CD14-positive monocyte (primary cell): ENCODE data around the gene RASGRF2. TPM values are rescaled to one million over a fixed set of nuclear protein-coding genes. Genes with fewer than 3 reads are reported as not detected.
"Not testable (repeated sequence)": the region's sequence is repeated elsewhere in the genome, so short reads cannot be mapped to it uniquely, and the experiment has no call there.

Experiments used
- DNase-seq, 3 donors: peaks; one replicate each; pipeline ENCODE4 v3.0.0-alpha.2; 2011 to 2022
- H2AFZ ChIP-seq: 2 replicates; pipeline ENCODE4 v1.6.0; 2012; ENCODE audit warnings: mild to moderate bottlenecking, low read depth, low read length, inconsistent platforms; ENCODE audit not compliant: insufficient read depth, poor library complexity, severe bottlenecking
- H3K27ac ChIP-seq, 2 donors: 1 replicate in 1 of 2; 2 replicates in 1 of 2; pipeline ENCODE4 v1.5.1; 2012 to 2013; ENCODE audit warnings: low read length in 2 of 2, control low read depth in 1 of 2, inconsistent platforms in 1 of 2, low read depth in 1 of 2, mild to moderate bottlenecking in 1 of 2
- H3K27me3 ChIP-seq, 2 donors: one replicate each; pipeline versions ENCODE4 v1.6.0 to v1.6.1; 2011 to 2013; ENCODE audit warnings: low read length in 2 of 2; ENCODE audit not compliant: control insufficient read depth in 2 of 2, insufficient read depth in 2 of 2
- H3K36me3 ChIP-seq, 2 donors: replicated peaks in 1 of 2; 1 replicate in 1 of 2; 2 replicates in 1 of 2; pipeline versions ENCODE4 v1.5.1 to v1.6.1; 2012 to 2013; ENCODE audit warnings: low read length in 2 of 2, control low read depth in 1 of 2, inconsistent platforms in 1 of 2, mild to moderate bottlenecking in 1 of 2; ENCODE audit not compliant: insufficient read depth in 2 of 2, control insufficient read depth in 1 of 2
- H3K4me1 ChIP-seq, 2 donors: 1 replicate in 1 of 2; 2 replicates in 1 of 2; pipeline versions ENCODE4 v1.5.1 to v1.6.1; 2012 to 2013; ENCODE audit warnings: low read length in 2 of 2, control low read depth in 1 of 2, inconsistent platforms in 1 of 2, mild to moderate bottlenecking in 1 of 2, moderate library complexity in 1 of 2; ENCODE audit not compliant: insufficient read depth in 2 of 2, control insufficient read depth in 1 of 2
- H3K4me2 ChIP-seq: replicated peaks from 2 replicates; pipeline ENCODE3; 2012; ENCODE audit warnings: low read length, moderate library complexity, mild to moderate bottlenecking; ENCODE audit not compliant: poor library complexity, severe bottlenecking; ENCODE audit errors: extremely low read depth
- H3K4me3 ChIP-seq, 3 experiments: fragments of 200-600 bp in 1 of 3; sonication (generic) in 1 of 3; replicated peaks in 1 of 3; 1 replicate in 2 of 3; 2 replicates in 1 of 3; pipeline ENCODE4 v1.5.1; 2011 to 2013; ENCODE audit warnings: low read length in 3 of 3, mild to moderate bottlenecking in 3 of 3, control low read depth in 2 of 3, low read depth in 2 of 3, inconsistent platforms in 1 of 3, moderate library complexity in 1 of 3
- H3K79me2 ChIP-seq: 2 replicates; pipeline ENCODE4 v1.6.0; 2012; ENCODE audit warnings: mild to moderate bottlenecking, control low read depth, inconsistent platforms, low read length, moderate library complexity; ENCODE audit not compliant: insufficient read depth
- H3K9ac ChIP-seq: 2 replicates; pipeline ENCODE4 v1.6.0; 2017; ENCODE audit warnings: low read length, mild to moderate bottlenecking; ENCODE audit not compliant: insufficient read depth, poor library complexity, severe bottlenecking
- H3K9me3 ChIP-seq, 2 donors: replicated peaks in 1 of 2; 1 replicate in 1 of 2; 2 replicates in 1 of 2; pipeline versions ENCODE4 v1.5.1 to v1.6.1; 2012 to 2013; ENCODE audit warnings: low read length in 2 of 2, control low read depth in 1 of 2; ENCODE audit not compliant: control insufficient read depth in 1 of 2, insufficient read depth in 1 of 2
- H4K20me1 ChIP-seq: 2 replicates; pipeline ENCODE4 v1.6.0; 2012; ENCODE audit warnings: mild to moderate bottlenecking, low read length, control low read depth, moderate library complexity; ENCODE audit not compliant: insufficient read depth
- H3K27ac Mint-ChIP-seq, 7 donors: one replicate each; pipeline ENCODE4 v1.8.0; 2020; ENCODE audit warnings: mild to moderate bottlenecking in 7 of 7, mixed read lengths in 7 of 7, moderate library complexity in 6 of 7, inconsistent platforms in 2 of 7
- H3K27me3 Mint-ChIP-seq, 3 donors: one replicate each; pipeline ENCODE4 v1.8.0; 2021 to 2022; ENCODE audit warnings: low read depth in 3 of 3, mild to moderate bottlenecking in 3 of 3, mixed read lengths in 3 of 3, moderate library complexity in 3 of 3, inconsistent platforms in 1 of 3
- H3K36me3 Mint-ChIP-seq, 2 donors: one replicate each; pipeline ENCODE4 v1.8.0; 2020; ENCODE audit warnings: mixed read lengths in 2 of 2, inconsistent platforms in 1 of 2, mild to moderate bottlenecking in 1 of 2
- H3K4me1 Mint-ChIP-seq: one replicate; pipeline ENCODE4 v1.8.0; 2020; ENCODE audit warnings: mild to moderate bottlenecking, mixed read lengths
- H3K4me3 Mint-ChIP-seq, 2 donors: one replicate each; pipeline ENCODE4 v1.8.0; 2020; ENCODE audit warnings: mild to moderate bottlenecking in 2 of 2, mixed read lengths in 2 of 2, moderate library complexity in 1 of 2
- H3K9me3 Mint-ChIP-seq, 7 donors: one replicate each; pipeline ENCODE4 v1.8.0; 2020 to 2022; ENCODE audit warnings: mixed read lengths in 7 of 7, mild to moderate bottlenecking in 6 of 7, moderate library complexity in 6 of 7, inconsistent platforms in 2 of 7
- WGBS: methylation state at CpG from one replicate; pipeline ENCODE4 v1.1.5; 2013; ENCODE audit warnings: missing lambda C conversion rate; ENCODE audit not compliant: insufficient coverage; 5-methylcytosine and 5-hydroxymethylcytosine counted together
- intact Hi-C, 2 donors: fragments of 100-400 bp; cut with micrococcal nuclease; formaldehyde crosslinking; loops; one replicate each; pipeline versions ENCODE4 v1.15.0 to v1.15.1; 2023
- polyA plus RNA-seq, 3 donors: library from polyadenylated mRNA; depleted of rRNA in 1 of 3; unstranded in 2 of 3; stranded (reverse) in 1 of 3; fragments of 300-500 nt in 2 of 3; fragments of >200 nt in 1 of 3; fragmentation: Illumina TruSeq in 2 of 3; gene quantifications; 1 replicate in 2 of 3; 2 replicates in 1 of 3; pipeline ENCODE4 v1.2.3, GENCODE V29; 2012 to 2021
- TF ChIP-seq, protein P1 (sequence below): fragments of 200-600 bp; IDR thresholded peaks from one replicate; pipeline ENCODE4 v1.8.0; 2022; ENCODE audit warnings: antibody characterized with exemption, mild to moderate bottlenecking

The RASGRF2 gene
- polyA plus RNA-seq, 3 donors = 0.01 to 0.02 TPM; not detected in 1

GRCh38 chr5:81256766-81257165 is 296.6 kb downstream of the RASGRF2 start:
- intact Hi-C loops = no loop called here
- Histone ChIP-seq H3K4me2 (no peak overlapping the region), H3K9me3 (peaks cover 0 to 15% of the 10 kb centered on the region in 2 donors), H3K27ac (no peak overlapping the region), H3K36me3 (no peaks in the 10 kb centered on the region), H3K27me3 (no peaks in the 10 kb centered on the region), H3K9ac (no peak overlapping the region), H3K4me1 (peaks cover 6% of the 10 kb centered on the region in 2 donors), H3K4me3 (no peak overlapping the region), H2AFZ (no peak overlapping the region), H3K79me2 (no peaks in the 10 kb centered on the region), H4K20me1 (no peaks in the 10 kb centered on the region)
- peaks cover 2 to 5% of the 10 kb centered on the region in 2 donors for H3K36me3 Mint-ChIP-seq
- peaks cover 0 to 3% (median 2%) of the 10 kb centered on the region in 3 donors for H3K27me3 Mint-ChIP-seq
- H3K4me3 Mint-ChIP-seq = no peak overlapping the region
- H3K9me3 Mint-ChIP-seq = peaks cover 10 to 23% (median 17%) of the 10 kb centered on the region in 7 donors
- no CpG with 5 or more reads among the region's 1 CpG for WGBS
- DNase-seq = no peak
- TF ChIP-seq, protein P1, sequence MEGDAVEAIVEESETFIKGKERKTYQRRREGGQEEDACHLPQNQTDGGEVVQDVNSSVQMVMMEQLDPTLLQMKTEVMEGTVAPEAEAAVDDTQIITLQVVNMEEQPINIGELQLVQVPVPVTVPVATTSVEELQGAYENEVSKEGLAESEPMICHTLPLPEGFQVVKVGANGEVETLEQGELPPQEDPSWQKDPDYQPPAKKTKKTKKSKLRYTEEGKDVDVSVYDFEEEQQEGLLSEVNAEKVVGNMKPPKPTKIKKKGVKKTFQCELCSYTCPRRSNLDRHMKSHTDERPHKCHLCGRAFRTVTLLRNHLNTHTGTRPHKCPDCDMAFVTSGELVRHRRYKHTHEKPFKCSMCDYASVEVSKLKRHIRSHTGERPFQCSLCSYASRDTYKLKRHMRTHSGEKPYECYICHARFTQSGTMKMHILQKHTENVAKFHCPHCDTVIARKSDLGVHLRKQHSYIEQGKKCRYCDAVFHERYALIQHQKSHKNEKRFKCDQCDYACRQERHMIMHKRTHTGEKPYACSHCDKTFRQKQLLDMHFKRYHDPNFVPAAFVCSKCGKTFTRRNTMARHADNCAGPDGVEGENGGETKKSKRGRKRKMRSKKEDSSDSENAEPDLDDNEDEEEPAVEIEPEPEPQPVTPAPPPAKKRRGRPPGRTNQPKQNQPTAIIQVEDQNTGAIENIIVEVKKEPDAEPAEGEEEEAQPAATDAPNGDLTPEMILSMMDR = no peak
- H3K4me1 Mint-ChIP-seq = peaks cover 12% of the 10 kb centered on the region
- H3K27ac Mint-ChIP-seq = no peak overlapping the region

- H3K9me3 ChIP-seq, intact Hi-C loops: not testable (repeated sequence)
Measured at GRCh38 chr5:81262796-81263195, 302.6 kb downstream of the RASGRF2 start.

More at GRCh38 chr5:81262796-81263195, 302.6 kb downstream of the RASGRF2 start:
- H3K27ac Mint-ChIP-seq, H3K4me1 ChIP-seq, H3K4me2 ChIP-seq, H3K27ac ChIP-seq, DNase-seq, H4K20me1 ChIP-seq, H3K27me3 ChIP-seq, H3K36me3 ChIP-seq, H3K79me2 ChIP-seq, H3K36me3 Mint-ChIP-seq, H3K9ac ChIP-seq, H3K27me3 Mint-ChIP-seq, H2AFZ ChIP-seq, H3K4me3 ChIP-seq, H3K4me3 Mint-ChIP-seq: not testable (repeated sequence)
- no CpG with 5 or more reads among the region's 1 CpG for WGBS
- H3K9me3 Mint-ChIP-seq = peaks cover 21 to 33% (median 23%) of the 10 kb centered on the region in 7 donors
- peaks cover 11% of the 10 kb centered on the region for H3K4me1 Mint-ChIP-seq
